Measurements from ENCODE around the gene C11orf21. TPM values are rescaled to one million over a fixed set of nuclear protein-coding genes. Genes with fewer than 3 reads are reported as not detected.

C11orf21 gene
- total and polyA plus RNA-seq, 2 of the 8 experiments (the other 6 are each of a cell fraction or from before 2014, with no cell fraction given), result not detected

- no peak for TF ChIP-seq CTCF (IDR thresholded peaks at IDR 0.05; ENCODE audit: control extremely low read depth in 1 of 3, insufficient read depth in 1 of 3, low read depth in 1 of 3, low read length in 3 of 3)
- no peak for TF ChIP-seq HDAC2 (IDR thresholded peaks at IDR 0.05; ENCODE audit: borderline replicate concordance in 1 of 2, low read depth in 2 of 2, low read length in 2 of 2)
- no peak for TF ChIP-seq SRF (IDR thresholded peaks at IDR 0.05; ENCODE audit: low read depth, low read length)
- no peak for TF ChIP-seq ZNF274 (IDR thresholded peaks at IDR 0.05; ENCODE audit: borderline replicate concordance, extremely low read depth, low read length)
- TF ChIP-seq TAF7 (optimal IDR thresholded peaks at IDR 0.05; ENCODE audit: borderline replicate concordance, low read depth, low read length), result no peak
- no peak for TF ChIP-seq POU5F1 (IDR thresholded peaks at IDR 0.05; ENCODE audit: low read depth, low read length)
- TF ChIP-seq CEBPB (IDR thresholded peaks at IDR 0.05; ENCODE audit: low read depth, low read length), result 0 out of 2 replicates have a peak, but pooled peaks have one; percentile 60
- TF ChIP-seq NRF1 (IDR thresholded peaks at IDR 0.05; ENCODE audit: low read depth, low read length), result no peak
- TF ChIP-seq RXRA (IDR thresholded peaks at IDR 0.05; ENCODE audit: insufficient read depth, low read depth, low read length), result no peak
- no peak for TF ChIP-seq BCL11A (IDR thresholded peaks at IDR 0.05; ENCODE audit: low read depth in 2 of 2, low read length in 2 of 2)
- TF ChIP-seq HDAC6 (IDR thresholded peaks at IDR 0.05; ENCODE audit: low read depth, low read length), result no peak
Measured at GRCh38 chr11:2268729-2269600, 32.8 kb downstream of the C11orf21 start (continued).

All from H1 (cell line).